OCI-M1 (cell line): Measurements from ENCODE around the gene NEAT1.

Experiments used
- DNase-seq: peaks from one replicate; lab custom pipeline; 2025; lab: John Stamatoyannopoulos, UW

Gene NEAT1

DNA sequence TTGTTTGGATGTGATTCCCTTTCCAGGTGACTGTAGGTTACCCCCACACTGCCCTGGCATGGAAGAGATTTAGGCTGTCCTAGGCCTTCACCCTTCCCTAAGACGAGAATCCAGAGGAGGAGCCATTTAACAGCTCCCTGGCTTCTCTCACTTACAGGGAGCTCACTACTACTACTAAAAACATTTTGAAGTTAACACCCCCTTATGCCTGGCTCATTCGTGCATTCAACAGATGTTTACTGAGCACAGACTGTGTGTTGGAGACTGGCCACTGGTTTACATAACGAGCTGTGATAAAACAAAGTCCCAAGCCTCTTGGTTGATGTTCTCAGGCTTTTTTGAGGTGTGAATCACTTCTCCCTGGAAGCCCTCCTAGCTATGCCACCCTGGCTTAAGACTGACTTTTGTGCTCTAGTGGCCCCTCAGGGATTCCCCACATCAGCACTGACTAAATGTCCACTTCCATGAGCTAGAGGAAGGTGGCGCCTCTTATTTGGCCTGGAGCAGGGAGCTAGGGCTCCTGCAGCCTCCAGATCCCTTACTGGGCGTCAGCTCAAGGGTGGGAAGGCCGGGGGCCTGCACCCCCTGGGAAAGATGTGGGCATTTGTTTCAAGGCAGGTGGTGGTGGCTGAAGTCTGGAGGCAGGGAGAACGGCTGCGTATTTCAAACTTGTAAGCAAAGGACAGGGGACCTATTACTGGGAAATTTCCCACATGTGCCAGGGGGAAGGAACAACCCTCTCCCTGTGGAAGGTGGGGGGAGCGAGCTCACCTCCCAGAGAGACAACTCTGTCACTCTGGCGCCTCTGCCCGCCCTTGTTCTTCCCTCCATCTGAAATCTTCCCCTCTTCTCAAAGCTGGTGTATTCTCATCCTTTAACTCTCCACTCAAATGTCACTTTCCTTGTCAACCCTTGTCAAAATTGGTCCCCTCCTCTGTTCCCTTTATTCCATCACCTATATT is 56.9 kb downstream of the NEAT1 start:
- DNase-seq: peak; percentile 40

DNA sequence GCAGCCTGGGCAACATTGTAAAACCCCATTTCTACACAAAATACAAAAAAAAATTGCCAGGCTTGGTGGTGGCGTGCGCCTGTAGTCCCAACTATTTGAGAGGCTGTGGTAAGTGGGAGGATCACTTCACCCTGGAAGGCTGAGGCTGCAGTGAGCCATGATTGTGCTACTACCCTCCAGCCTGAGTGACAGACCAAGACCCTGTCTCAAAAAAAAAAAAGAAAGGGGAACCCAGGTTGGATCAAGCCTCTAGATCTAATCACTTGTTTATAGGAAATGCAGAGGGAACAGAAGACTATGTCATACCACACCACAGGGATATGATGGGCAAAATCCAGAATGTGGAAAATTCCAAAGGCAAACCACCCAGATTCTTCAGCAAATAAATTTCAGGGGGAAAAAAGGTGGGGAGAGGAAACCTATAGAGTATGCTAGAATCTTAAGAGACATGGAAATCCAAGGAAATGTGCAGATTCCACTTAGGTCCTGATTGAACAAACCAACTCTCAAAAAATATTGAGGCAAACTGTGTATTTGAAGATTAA is 59.8 kb downstream of the NEAT1 start:
- DNase-seq: peak; percentile 35

DNA sequence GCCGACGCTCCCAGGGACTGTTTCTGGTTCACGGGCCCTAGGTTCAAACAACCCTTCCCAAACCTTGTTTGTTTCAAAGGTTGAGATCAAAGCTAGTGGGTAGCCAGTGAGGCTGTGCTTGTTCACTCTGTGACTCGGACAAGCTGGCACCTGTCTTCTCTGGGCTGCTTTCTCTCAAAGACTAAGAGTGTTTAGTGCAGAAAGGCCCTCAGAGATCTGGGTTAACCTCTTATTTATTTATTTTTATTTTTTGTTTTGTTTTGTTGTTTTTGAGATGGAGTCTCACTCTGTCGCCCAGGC is 63.3 kb downstream of the NEAT1 start:
- DNase-seq: no peak

DNA sequence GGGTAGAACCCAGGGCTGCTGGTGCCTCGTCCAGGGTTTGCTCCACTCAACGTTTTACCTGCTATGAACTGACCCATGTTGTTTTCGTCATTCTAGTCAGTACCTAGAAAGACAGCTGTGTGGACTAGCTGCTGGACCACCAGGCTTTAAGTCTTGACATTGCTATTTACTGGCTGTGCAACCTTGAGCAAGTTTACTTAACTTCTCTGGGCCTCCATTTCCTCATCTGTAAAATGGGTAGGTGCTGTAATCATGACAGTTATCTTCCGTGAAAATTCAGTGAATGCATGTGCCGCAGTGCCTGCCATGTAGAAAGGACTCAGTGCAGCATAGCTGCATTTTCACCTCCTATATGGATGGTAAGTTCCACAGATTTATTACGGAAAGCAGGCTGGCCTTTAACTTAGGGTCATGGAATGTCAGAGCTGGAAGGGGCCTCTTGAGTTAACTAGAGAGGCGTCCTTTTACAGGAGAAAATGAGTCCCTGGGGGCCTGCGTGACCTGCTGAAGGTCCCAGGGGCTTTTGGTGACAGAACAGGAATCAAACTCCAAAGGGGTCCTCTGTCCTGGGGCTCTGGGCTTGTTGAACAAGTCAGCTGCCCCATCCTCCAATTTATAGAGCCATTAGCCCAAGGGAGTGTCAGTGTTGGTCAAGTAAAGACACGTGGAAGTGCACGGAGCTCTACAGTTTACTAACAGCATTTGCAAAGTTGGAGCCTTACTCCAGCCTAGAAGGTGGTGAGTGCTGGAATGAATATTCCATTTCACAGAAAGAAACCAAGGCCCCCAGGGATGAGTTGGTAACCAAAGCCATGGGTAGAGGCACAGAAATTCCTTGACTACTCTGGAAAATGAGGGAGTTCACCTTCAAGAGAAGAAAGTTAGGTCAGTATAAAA is 64.2 kb downstream of the NEAT1 start:
- DNase-seq: no peak

DNA sequence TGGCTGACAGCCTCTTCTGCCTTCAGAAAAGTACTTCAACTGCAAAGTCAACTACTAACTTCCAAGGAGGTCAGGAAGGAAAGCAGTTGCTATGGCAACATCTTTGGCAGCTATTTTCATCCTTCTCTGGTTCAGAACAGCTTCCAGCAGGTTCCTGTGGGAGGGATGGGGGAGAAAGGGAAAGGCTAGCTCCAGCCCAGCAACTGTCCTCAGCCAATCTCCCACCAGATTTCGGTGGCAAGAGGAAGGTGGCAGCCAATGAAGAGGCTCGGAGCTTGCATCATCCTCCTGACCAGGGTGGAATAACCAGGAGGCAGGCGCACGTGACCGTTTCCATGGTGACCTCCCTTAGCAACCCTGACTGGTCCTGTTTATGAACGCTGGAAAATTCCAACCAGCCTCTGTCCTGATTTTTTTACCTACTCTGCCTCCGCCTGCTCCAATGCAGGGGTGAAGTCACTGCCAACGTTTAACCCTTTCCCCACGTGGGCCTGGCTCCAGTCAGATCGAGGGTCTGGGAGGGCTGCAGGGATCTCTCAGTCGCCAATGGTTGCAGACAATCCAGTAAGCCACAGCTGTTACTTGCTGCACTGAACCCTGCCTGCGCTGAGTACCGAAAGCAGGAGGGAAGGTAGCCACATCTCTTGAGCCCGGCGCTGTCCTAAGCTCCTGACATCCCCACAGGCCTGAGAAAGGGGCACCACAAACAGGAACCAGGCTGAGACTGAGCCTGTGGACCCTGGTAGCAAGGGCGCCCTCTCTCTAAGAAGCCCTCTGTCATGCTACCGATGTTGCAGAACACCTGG is 65.1 kb downstream of the NEAT1 start:
- peak; percentile 91 for DNase-seq

DNA sequence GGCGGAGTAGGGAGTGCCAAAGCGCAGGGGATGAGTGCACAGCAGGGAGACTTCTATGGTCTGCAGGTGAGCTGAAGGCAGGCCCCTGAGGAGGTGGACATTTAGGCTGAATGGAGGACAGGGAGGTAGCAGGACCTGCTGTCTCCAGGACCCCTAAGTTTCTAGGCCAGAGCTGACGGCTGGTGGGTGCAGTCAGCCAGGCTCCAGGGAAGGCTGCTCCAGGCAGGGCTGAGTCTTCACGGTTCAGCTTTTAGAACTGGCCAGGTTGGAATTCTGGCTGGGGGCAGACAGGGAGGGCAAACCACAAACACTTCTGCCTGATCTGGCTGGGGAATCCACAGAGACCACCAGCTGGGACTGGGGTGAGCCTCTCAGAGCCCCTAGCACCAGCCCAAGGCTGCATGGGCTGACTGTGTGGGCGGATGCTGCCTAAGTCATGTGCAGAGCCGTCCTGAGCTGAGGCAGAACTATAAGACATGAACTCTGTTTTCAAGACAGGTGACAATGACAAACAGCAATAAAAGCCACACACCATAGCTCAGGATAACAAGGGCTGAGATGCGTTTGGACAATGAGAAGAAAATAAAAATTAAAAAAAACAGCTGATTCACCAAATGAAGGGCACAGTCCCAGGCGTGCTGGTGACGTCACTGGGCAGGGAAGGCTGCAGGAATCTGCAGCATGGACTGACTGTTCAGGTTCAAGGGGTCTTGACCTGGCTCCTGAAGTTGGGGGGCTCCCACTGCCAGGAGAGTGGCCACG is 65.9 kb downstream of the NEAT1 start:
- no peak for DNase-seq

DNA sequence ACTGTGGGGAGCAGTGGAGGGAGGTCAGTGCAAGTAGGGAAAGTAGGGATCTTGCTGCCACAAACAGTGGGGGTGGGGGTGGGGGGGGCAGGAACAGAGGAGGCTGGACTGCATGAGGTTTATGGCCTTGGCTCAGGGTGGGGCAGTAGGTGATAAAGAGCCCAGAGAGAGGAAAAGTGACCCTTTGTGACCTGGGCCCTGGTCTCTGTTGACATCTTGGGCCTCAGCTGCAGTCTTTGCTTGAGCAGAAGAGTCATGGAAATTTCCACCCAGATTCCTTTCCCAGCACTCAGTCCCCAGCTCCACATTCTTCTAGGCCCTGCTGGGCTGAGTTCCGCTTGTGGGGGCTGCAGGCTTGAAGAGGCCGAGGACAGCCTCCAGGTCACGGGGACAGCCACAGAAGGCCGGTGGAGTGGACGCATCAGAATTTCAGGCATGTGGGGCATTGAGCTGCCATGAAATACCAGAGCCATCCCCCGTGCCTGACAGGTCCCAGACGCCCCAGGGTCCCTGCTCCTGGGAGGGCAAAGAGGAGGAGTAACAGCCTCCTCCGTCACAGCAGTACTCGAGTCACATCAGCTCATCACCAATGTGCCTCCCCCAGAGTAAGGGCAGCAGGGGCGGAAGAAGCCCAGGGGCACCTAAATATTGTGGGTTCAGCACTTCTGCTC is 66.6 kb downstream of the NEAT1 start:
- DNase-seq: no peak

DNA sequence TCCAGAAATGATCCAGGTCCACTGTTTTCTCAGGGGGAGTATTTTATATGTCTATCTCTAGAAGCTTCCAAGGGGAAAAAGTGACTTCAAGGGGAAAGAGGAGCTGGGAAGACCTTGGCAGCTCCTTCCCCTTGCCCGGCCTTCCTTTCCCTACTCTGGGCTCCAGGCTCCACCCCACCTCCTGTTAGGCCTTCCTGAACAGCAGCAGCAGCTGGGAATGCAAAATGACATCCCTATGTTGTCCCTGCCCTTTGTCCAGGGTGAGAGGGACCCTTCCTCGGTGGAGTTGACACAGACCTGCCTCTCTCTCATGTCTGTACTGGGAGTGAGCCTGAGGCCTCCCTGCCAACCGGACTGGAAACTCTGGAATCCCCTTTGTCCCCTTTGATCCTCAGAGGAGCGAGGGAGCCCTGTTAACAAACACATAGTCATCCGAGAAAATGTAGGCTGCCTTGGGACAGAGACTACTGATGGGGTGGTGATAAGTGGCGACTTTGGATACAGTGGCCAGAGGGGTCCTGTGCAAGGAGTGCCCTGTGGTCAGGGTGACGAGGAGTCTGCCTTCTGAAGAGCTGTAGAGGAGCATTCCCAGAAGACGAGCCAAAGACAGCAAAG is 67.2 kb downstream of the NEAT1 start:
- DNase-seq: no peak

DNA sequence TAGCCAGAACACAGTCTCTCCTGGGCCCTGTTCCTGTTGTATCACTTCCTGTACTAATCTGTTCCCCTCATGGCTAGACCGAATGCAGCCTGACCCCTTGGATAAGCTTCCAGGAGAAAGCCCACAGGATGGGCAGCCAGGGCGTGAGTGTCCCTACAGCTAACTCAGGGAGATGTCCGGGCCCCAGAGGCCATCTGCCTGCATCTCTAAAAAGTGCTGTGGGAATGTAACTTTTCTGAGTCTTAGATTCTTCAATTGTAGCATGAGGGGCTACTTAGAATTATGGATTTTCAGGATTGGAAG is 68.5 kb downstream of the NEAT1 start:
- DNase-seq: no peak

DNA sequence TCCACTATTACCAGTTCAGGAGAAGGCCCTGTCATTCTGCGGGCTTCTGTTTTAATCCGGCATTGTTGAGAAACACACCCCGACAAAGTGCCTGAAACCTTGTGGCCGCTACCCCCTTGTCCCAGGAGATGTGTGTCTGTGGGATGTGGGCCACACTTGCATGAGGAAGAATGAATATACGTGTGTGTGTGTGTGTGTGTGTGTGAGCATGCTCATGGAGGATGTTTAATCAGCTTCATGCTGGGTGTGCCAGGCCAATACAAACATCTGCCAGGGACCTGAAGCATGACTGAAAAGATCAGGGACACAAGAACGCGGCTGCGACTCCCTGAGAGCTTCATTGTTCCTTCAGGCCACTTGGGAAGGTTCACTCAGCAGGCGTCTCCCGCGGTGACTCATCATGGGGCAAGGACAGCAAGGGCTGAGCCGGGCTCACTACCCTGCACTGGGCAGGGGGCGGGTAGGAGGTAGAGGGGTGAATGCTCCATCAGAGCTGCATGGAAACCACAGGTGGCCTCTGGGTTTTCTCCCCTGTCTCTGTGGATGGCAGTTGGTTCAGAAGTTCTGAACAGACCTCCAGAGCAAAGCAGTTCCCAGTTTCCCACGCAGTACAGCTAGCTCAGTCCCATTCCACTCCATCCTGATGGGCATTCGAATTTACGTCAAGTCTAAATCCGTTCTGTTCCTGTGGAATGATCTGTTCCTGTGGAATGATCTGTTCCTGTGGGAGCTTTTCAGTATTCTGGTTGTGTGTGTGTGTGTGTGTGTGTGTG is 69.2 kb downstream of the NEAT1 start:
- no peak for DNase-seq

DNA sequence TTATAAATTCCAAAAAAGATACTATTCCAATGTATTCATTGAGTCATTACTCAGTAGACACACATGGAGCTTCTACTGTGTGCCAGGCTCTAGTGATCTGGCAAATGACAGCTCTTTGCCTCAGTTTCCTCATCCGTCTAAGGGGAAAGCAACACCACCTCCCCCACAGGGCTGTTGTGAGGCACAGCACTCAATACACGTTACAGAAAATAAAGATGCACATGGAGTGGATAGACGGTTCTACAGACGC is 69.7 kb downstream of the NEAT1 start:
- no peak for DNase-seq

DNA sequence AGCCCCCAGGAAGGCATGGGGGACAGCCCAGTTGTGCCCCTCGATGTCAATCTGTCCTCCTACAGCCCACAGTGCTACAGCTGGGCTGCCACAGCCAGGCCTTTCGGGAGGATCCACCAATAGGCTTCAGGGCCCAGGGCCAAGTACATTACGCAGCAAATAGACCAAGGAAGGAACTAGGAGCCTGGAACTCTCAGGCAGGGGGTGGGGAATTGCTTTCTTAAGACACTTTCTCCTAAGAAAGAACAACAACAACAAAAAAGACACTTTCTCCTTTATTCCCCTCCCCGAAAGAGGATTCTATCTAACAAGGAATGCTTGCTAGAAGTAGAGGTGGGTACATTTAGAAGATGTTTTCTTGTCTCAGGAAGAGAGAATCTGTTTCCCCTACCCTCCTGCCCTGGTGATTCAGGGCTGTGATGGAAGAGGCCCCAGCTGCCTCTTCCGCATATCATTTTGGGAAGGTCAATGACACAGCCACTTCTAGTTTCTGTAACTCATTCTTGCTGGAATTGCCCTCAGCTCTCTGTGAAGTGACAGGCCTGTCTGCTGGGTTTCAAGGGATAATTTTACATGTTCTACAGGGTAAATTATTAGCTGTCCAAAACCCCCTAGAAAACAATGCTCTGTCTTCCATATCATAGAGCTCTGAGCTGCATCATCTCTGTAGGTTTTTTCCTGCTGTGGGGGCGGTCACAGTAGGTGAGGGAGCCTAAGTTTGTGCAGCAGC is 70.2 kb downstream of the NEAT1 start:
- DNase-seq: peak; percentile 94

DNA sequence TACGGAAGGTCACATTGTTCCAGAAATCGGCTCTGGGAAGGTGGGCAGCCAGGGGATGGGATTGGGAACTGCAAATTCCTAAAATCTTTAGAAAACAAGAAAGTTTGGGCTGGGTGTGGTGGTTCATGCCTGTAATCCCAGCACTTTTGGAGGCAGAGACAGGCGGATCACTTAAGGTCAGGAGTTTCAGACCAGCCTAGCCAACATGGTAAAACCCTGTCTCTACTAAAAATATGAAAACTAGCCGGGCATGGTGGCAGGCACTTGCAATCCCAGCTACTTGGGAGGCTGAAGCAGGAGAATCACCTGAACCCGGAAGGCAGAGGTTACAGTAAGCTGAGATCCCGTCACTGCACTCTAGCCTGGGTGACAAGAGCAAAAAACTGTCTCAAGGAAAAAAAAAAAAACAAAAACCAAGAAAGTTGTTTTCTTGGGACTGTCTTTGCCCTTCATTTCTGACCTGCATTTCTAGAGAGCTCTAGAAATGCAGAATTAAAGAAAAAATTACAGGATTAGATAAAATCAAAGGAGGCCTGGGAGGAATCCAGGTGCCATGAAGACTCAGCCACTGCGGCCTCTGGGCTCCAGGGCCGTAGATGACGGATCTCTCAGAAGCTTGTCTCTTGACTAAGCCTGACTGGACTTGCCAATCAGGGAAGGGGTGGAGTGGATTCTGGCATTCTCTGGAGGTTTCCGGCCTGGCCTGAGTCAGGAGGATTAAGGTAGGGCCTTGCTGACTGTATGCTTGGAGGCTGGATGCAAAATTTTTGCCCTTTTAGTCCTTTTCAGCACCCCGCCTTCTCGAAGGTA is 71.0 kb downstream of the NEAT1 start:
- no peak for DNase-seq
